ENCODE measurements around the gene GJC2. TPM values are rescaled to one million over a fixed set of nuclear protein-coding genes. Genes with fewer than 3 reads are reported as not detected.

GJC2 gene
- total RNA-seq, 2 donors from 2014 or later: 0.93 to 2.3 TPM

DNA sequence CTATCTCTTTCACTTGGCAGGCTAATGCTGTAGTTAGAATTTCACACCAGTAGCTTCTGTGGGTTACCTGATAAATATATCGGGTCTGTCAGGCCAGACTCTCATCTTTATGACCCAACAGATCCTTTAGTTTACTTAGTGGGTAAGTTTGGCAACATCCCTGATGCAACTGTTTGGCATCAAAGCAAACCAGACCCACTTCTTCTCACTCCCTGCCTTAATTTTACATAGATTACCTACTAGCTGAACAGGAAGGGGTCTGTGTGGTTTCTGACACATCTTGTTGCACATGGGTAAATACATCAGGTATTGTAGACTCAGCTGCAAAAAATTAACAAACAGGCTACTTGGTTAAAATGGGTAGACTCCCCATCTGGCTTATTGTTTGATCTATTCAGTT is 12.8 kb upstream of the GJC2 start:
- no peaks in the 10 kb centered on the region for H3K36me3 ChIP-seq
- peaks cover 0 to 13% of the 10 kb centered on the region in 2 donors for H3K4me1 ChIP-seq
- no peaks in the 10 kb centered on the region for H3K9me3 ChIP-seq
- TF ChIP-seq, protein P1, sequence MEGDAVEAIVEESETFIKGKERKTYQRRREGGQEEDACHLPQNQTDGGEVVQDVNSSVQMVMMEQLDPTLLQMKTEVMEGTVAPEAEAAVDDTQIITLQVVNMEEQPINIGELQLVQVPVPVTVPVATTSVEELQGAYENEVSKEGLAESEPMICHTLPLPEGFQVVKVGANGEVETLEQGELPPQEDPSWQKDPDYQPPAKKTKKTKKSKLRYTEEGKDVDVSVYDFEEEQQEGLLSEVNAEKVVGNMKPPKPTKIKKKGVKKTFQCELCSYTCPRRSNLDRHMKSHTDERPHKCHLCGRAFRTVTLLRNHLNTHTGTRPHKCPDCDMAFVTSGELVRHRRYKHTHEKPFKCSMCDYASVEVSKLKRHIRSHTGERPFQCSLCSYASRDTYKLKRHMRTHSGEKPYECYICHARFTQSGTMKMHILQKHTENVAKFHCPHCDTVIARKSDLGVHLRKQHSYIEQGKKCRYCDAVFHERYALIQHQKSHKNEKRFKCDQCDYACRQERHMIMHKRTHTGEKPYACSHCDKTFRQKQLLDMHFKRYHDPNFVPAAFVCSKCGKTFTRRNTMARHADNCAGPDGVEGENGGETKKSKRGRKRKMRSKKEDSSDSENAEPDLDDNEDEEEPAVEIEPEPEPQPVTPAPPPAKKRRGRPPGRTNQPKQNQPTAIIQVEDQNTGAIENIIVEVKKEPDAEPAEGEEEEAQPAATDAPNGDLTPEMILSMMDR (IDR thresholded peaks at IDR 0.05): no peak
- H3K27me3 ChIP-seq: no peaks in the 10 kb centered on the region
- no peak overlapping the region for H3K4me3 ChIP-seq
- no peak overlapping the region for H3K27ac ChIP-seq
- DNase-seq (ENCODE audit: low spot score): no peak

DNA sequence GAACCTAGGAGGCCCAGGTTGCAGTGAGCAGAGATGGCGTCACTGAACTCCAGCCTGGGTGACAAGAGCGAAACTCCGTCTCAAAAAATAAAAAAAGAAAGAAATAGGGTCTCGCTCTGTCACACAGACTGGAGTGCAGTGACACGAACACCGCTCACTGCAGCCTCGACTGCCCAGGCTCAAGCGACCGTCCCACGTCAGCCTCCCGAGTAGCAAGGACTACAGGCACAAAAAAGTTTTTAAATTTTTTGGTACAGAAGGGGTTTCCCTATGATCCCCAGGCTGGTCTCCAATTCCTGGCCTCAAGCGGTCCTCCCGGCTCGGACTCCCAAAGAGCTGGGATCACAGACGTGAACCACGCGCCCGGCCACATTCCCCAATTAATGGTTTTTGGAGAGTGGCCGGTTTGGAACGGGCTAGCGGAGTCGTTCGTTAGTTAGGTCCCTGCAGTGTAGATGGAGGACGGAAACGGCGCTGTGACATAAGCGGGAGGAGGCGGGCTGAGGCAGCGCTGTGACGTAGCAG is 10.3 kb upstream of the GJC2 start:
- Histone ChIP-seq H3K4me1 (peaks cover 0 to 39% of the 10 kb centered on the region in 2 donors), H3K9me3 (no peaks in the 10 kb centered on the region), H3K4me3 (peak overlapping the region; percentile 88 to 92), H3K36me3 (no peaks in the 10 kb centered on the region), H3K27ac (peak overlapping the region; percentile 93 to 96), H3K27me3 (no peaks in the 10 kb centered on the region)
- TF ChIP-seq, protein P1 (IDR thresholded peaks at IDR 0.05): no peak
- DNase-seq (ENCODE audit: low spot score): no peak

DNA sequence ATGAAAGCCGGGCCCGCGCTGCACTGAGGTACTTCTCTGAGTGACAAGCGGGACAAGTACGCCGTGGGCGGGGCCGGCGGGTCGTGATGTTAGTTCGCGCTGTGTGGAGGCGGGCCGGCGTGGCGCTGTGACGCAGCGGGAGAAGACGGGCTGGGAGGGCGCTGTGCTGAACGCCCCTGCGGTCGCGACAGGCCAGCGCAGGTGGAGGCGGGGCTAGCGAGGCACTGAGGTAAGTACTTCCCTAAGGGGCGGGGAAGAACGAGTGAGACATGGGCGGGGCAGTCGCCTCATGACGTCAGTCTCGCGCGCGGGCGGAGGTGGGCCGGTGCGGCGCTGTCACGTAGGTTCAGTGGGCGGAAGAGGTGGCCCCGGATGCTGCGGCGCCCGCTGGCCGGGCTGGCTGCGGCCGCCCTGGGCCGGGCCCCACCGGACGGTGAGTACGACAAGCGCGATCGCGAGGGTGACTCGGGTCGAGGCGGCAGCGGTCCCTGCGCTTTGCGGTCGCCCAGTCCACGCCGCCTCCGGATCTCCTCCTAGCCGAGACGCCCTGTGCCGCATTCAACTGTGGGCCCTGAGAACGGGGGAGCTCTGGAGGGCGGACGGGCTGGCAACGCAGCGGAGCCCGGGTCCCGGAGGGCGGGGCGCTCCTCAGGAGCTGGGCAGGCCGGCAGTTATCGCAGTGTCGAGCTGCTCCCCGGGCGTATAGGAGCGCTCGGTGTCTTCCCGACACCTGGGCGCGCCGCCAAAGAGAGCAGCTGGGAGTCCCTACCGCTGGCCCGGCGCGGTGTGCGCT is 9.6 kb upstream of the GJC2 start, which contains the start of gene GUK1:
TSS of gene GUK1 (plus strand) at position 349 of the 793 bp plus-strand sequence. CDS start at position 373, 24 bp downstream.
- no peaks in the 10 kb centered on the region for H3K27me3 ChIP-seq
- peak; percentile 100 for DNase-seq (ENCODE audit: low spot score)
- H3K27ac ChIP-seq: peak within 1 kb of the TSS; percentile 93 to 96
- no peaks in the 10 kb centered on the region for H3K9me3 ChIP-seq
- TF ChIP-seq, protein P1 (IDR thresholded peaks at IDR 0.05): no peak
- peaks cover 0 to 45% of the 10 kb centered on the region in 2 donors for H3K4me1 ChIP-seq
- H3K4me3 ChIP-seq: peak within 1 kb of the TSS; percentile 88 to 92
- no peaks in the 10 kb centered on the region for H3K36me3 ChIP-seq

DNA sequence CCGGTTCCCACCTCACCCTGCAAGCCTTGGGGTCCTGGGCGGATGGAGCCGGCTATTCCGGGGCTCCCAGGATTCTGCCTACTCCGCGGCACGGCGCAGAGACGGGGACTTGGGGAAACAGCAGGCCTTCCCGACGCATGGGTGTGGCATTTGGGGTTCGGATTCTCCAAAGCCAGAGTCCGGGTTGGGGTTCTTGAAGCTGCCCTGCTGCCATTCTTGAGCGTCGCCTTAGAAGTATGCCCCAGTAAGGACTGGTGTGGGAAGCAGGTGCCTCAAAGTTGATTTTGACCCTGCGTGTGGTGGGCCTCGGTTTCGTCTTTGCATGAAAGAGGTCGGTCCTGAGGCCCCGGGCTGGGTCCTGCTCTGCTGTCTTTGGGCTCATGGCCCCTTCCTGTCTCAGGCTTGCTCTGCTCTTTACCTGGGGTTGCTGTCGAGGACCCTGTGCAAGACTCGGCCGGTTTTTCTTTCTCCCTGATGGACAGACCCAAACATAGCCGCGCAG is 9.0 kb upstream of the GJC2 start:
- peaks cover 6% of the 10 kb centered on the region for H3K36me3 ChIP-seq
- no peaks in the 10 kb centered on the region for H3K27me3 ChIP-seq
- H3K27ac ChIP-seq: peak overlapping the region; percentile 93 to 96
- no peak for DNase-seq (ENCODE audit: low spot score)
- peaks cover 0 to 49% of the 10 kb centered on the region in 2 donors for H3K4me1 ChIP-seq
- peak overlapping the region; percentile 88 to 92 for H3K4me3 ChIP-seq
- TF ChIP-seq, protein P1 (IDR thresholded peaks at IDR 0.05): no peak
- H3K9me3 ChIP-seq: no peaks in the 10 kb centered on the region

DNA sequence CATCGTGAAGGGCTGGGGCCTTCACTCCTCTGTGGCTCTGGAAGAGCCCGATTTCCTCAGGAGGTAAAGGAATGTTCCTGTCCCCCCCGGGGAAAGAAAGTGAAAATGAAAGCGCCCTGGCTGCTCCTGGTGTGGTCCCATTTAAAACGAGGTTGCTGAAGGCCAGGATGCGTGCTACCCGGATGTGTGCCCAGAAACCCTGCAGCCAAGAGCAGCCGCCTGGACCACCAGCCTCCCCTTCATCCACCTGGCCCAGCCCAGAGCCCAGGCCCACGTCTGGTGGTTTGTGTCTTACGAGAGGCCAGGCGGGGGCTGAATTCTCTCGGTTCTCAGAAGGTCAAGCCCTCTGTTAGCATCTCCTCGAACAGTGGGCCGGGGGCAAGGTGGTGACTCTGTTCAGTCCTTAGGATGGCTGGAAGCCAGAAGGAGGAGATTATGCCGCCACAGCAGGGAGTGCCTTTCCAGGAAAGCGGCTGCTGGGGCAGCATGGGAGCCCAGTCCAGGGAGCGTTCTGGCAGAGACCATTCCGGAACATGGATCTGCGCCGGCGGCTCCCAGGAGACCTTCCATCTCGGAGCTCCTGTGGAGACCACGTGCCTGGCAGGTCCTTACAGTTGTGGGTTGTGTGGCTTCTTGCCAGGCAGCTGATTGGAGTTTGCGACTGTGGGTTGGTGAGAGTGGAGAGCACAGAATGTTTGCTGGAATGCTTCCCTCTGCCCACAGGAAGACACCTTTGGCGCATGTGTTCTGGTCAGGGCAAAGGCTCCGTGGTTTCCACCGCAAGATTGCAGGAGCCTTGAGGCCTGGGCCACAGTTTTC is 8.3 kb upstream of the GJC2 start:
- Histone ChIP-seq H3K4me1 (peaks cover 0 to 49% of the 10 kb centered on the region in 2 donors), H3K4me3 (peak overlapping the region; percentile 88 to 92), H3K27ac (peak overlapping the region; percentile 93 to 96), H3K9me3 (no peaks in the 10 kb centered on the region), H3K27me3 (no peaks in the 10 kb centered on the region), H3K36me3 (peaks cover 10% of the 10 kb centered on the region)
- TF ChIP-seq, protein P1 (IDR thresholded peaks at IDR 0.05): no peak
- DNase-seq (ENCODE audit: low spot score): no peak
